Thoracic aorta (tissue), 2 donors: Measurements from ENCODE around the gene HTR3E. TPM values are rescaled to one million over a fixed set of nuclear protein-coding genes. Genes with fewer than 3 reads are reported as not detected.
"Not testable (repeated sequence)": the region's sequence is repeated elsewhere in the genome, so short reads cannot be mapped to it uniquely, and the experiment has no call there.

ENCODE experiments used
- ATAC-seq: fragments of 150-250 bp; one replicate; pipeline ENCODE4 v1.8.0; 2017; ENCODE audit warnings: low read depth; ENCODE audit not compliant: insufficient number of reproducible peaks, low FRiP score
- DNase-seq: peaks from one replicate; pipeline ENCODE4 v3.0.0-alpha.2; 2020; ENCODE audit warnings: low spot score
- H3K27ac ChIP-seq, 2 donors: fragments of 200-600 bp; sonication (generic); 1 replicate in 1 of 2; 2 replicates in 1 of 2; pipeline ENCODE4 v1.5.1; 2016; ENCODE audit warnings: mild to moderate bottlenecking in 2 of 2, moderate library complexity in 2 of 2
- H3K27me3 ChIP-seq: fragments of 200-600 bp; sonication (generic); replicated peaks from 2 replicates; pipeline ENCODE4 v1.6.0; 2016; ENCODE audit warnings: mild to moderate bottlenecking; ENCODE audit not compliant: insufficient read depth
- H3K36me3 ChIP-seq: fragments of 200-600 bp; sonication (generic); one replicate; pipeline ENCODE4 v1.5.1; 2016
- H3K4me1 ChIP-seq, 2 donors: fragments of 200-600 bp; sonication (generic); 1 replicate in 1 of 2; 2 replicates in 1 of 2; pipeline versions ENCODE4 v1.5.1 to v1.6.0; 2016; ENCODE audit warnings: low read depth in 2 of 2, mild to moderate bottlenecking in 1 of 2; ENCODE audit not compliant: control insufficient read depth in 1 of 2
- H3K4me3 ChIP-seq: fragments of 200-600 bp; sonication (generic); 2 replicates; pipeline ENCODE4 v1.5.1; 2016; ENCODE audit warnings: mild to moderate bottlenecking
- H3K9me3 ChIP-seq: fragments of 200-600 bp; sonication (generic); 2 replicates; pipeline ENCODE4 v1.5.1; 2016
- CTCF ChIP-seq: fragments of 200-600 bp; sonication (generic); IDR thresholded peaks from one replicate; pipeline ENCODE4 v1.5.1; 2019; ENCODE audit warnings: antibody characterized with exemption
- total RNA-seq, 2 donors: library from RNA; depleted of rRNA; stranded (reverse); fragments of >200 nt; gene quantifications; one replicate each; pipeline versions ENCODE4 v1.1.0 to v1.2.3, GENCODE V29; 2016

HTR3E gene
- total RNA-seq, 2 donors from 2014 or later: not detected

- H3K4me1 ChIP-seq: no peaks in the 10 kb centered on the region
- no peak overlapping the region for H3K27ac ChIP-seq
- ATAC-seq (no peak), DNase-seq (no peak)
- H3K27me3 ChIP-seq: no peaks in the 10 kb centered on the region
- H3K36me3 ChIP-seq: no peaks in the 10 kb centered on the region
- no peak overlapping the region for H3K4me3 ChIP-seq
- TF ChIP-seq CTCF: no peak
- H3K9me3 ChIP-seq: no peaks in the 10 kb centered on the region
Measured at GRCh38 chr3:184062637-184063036, 34.2 kb upstream of the HTR3E start.

GRCh38 chr3:184066211-184066610, 30.7 kb upstream of the HTR3E start:
- H3K36me3 ChIP-seq: no peaks in the 10 kb centered on the region
- H3K27me3 ChIP-seq: no peaks in the 10 kb centered on the region
- no peaks in the 10 kb centered on the region for H3K9me3 ChIP-seq
- H3K27ac ChIP-seq: no peak overlapping the region
- no peak for TF ChIP-seq CTCF
- no peak for ATAC-seq
- no peak for DNase-seq
- H3K4me3 ChIP-seq: no peak overlapping the region
- no peaks in the 10 kb centered on the region for H3K4me1 ChIP-seq

- H3K27ac ChIP-seq: no peak overlapping the region
- H3K4me1 ChIP-seq: no peaks in the 10 kb centered on the region
- no peak for TF ChIP-seq CTCF
- ATAC-seq (no peak), DNase-seq (no peak)
- no peaks in the 10 kb centered on the region for H3K27me3 ChIP-seq
- H3K4me3 ChIP-seq: no peak overlapping the region
- no peaks in the 10 kb centered on the region for H3K9me3 ChIP-seq
- no peaks in the 10 kb centered on the region for H3K36me3 ChIP-seq
Measured at GRCh38 chr3:184067573-184068055, 29.2 kb upstream of the HTR3E start.

GRCh38 chr3:184068344-184068743, 28.5 kb upstream of the HTR3E start:
- no peak for TF ChIP-seq CTCF
- H3K36me3 ChIP-seq: no peaks in the 10 kb centered on the region
- DNase-seq: no peak
- no peaks in the 10 kb centered on the region for H3K9me3 ChIP-seq
- no peaks in the 10 kb centered on the region for H3K27me3 ChIP-seq
- no peak for ATAC-seq
- H3K4me3 ChIP-seq: no peak overlapping the region
- H3K27ac ChIP-seq: no peak overlapping the region
- H3K4me1 ChIP-seq: no peaks in the 10 kb centered on the region

GRCh38 chr3:184071142-184071541, 25.7 kb upstream of the HTR3E start:
- H3K27ac ChIP-seq, H3K4me3 ChIP-seq, H3K36me3 ChIP-seq, DNase-seq, H3K4me1 ChIP-seq, H3K27me3 ChIP-seq, ATAC-seq, H3K9me3 ChIP-seq: not testable (repeated sequence)

- Histone ChIP-seq H3K27ac (no peak overlapping the region), H3K36me3 (no peaks in the 10 kb centered on the region), H3K9me3 (no peaks in the 10 kb centered on the region), H3K27me3 (no peaks in the 10 kb centered on the region), H3K4me3 (no peak overlapping the region), H3K4me1 (no peaks in the 10 kb centered on the region)
- TF ChIP-seq CTCF: no peak
- ATAC-seq (no peak), DNase-seq (no peak)
Measured at GRCh38 chr3:184073621-184074020, 23.2 kb upstream of the HTR3E start.
